OCI-LY7 (cell line): ENCODE measurements around the gene KBTBD13.

Experiments
- CTCF ChIP-seq: fragments of 200-600 bp; sonication (generic); conservative IDR thresholded peaks from 2 replicates; pipeline ENCODE4 v1.5.1; 2014; ENCODE audit warnings: mild to moderate bottlenecking, antibody characterized with exemption, low read length, moderate library complexity, mixed read lengths
- EZH2phosphoT487 ChIP-seq: fragments of 200-600 bp; sonication (generic); IDR thresholded peaks from 2 replicates; pipeline ENCODE4 v1.6.1; 2018; ENCODE audit warnings: low read depth, borderline replicate concordance, mild to moderate bottlenecking, mixed run types, antibody characterized with exemption, low read length, moderate library complexity, mixed read lengths

- TF ChIP-seq CTCF (no peak), EZH2phosphoT487 (no peak)
Measured at GRCh38 chr15:65081270-65081669, 4.7 kb downstream of the KBTBD13 start.
